HFFc6 (cell line): ENCODE results near the gene DFFB. TPM values are rescaled to one million over a fixed set of nuclear protein-coding genes. Genes with fewer than 3 reads are reported as not detected.

Source experiments
- DNase-seq: peaks from one replicate; pipeline ENCODE4 v3.0.0-alpha.2; 2018
- H3K27ac Mint-ChIP-seq: 2 replicates; pipeline ENCODE4 v1.8.0; 2020; ENCODE audit warnings: mild to moderate bottlenecking, mixed read lengths
- H3K27me3 Mint-ChIP-seq: 2 replicates; pipeline ENCODE4 v1.8.0; 2021; ENCODE audit warnings: mild to moderate bottlenecking, moderate library complexity, mixed read lengths; ENCODE audit not compliant: insufficient read depth
- H3K36me3 Mint-ChIP-seq: 2 replicates; pipeline ENCODE4 v1.8.0; 2021; ENCODE audit warnings: low read depth, mixed read lengths
- H3K4me1 Mint-ChIP-seq: 2 replicates; pipeline ENCODE4 v1.8.0; 2020; ENCODE audit warnings: low read depth, mixed read lengths
- H3K4me3 Mint-ChIP-seq: 2 replicates; pipeline ENCODE4 v1.8.0; 2020; ENCODE audit warnings: mild to moderate bottlenecking, moderate library complexity, mixed read lengths
- H3K9me3 Mint-ChIP-seq: 2 replicates; pipeline ENCODE4 v1.8.0; 2020; ENCODE audit warnings: mild to moderate bottlenecking, mixed read lengths
- CTCF ChIP-seq: fragments of 200-600 bp; sonication (generic); IDR thresholded peaks from 2 replicates; pipeline ENCODE4 v1.5.0; 2021; ENCODE audit warnings: antibody characterized with exemption, mild to moderate bottlenecking
- total RNA-seq, 6 experiments: library from RNA; stranded (reverse); fragmentation: NEBNext Ultra II Directional; extraction: Animal tissue kit (Norgen Biotek cat#: 25700); gene quantifications; 2 replicates in 1 of 6; 3 replicates in 5 of 6; pipeline ENCODE4 v1.2.3, GENCODE V29; 2021

Gene DFFB
- total RNA-seq, 6 experiments from 2014 or later: 4.5 to 5.8 (median 5.2) TPM

GRCh38 chr1:3857791-3858129 lies 484 bp downstream of the DFFB start:
- Mint-ChIP-seq H3K27ac (no peak overlapping the region), H3K4me3 (peak overlapping the region; percentile 96), H3K36me3 (no peaks in the 10 kb centered on the region), H3K4me1 (peaks cover 33% of the 10 kb centered on the region), H3K9me3 (no peaks in the 10 kb centered on the region), H3K27me3 (peaks cover 1% of the 10 kb centered on the region; the same call in 1 of the 2 replicates)
- no peak for DNase-seq
- TF ChIP-seq CTCF: no peak

- peak; percentile 4 for DNase-seq
- peak overlapping the region; percentile 96 for H3K4me3 Mint-ChIP-seq
- no peaks in the 10 kb centered on the region for H3K9me3 Mint-ChIP-seq
- peaks cover 26% of the 10 kb centered on the region for H3K4me1 Mint-ChIP-seq
- H3K27me3 Mint-ChIP-seq: peaks cover 1% of the 10 kb centered on the region; the same call in 1 of the 2 replicates
- no peak overlapping the region for H3K27ac Mint-ChIP-seq
- no peaks in the 10 kb centered on the region for H3K36me3 Mint-ChIP-seq
- no peak; the same call in 1 of the 2 replicates for TF ChIP-seq CTCF
Measured at GRCh38 chr1:3858231-3858981, 1.1 kb downstream of the DFFB start.

- no peak overlapping the region for H3K27ac Mint-ChIP-seq
- H3K36me3 Mint-ChIP-seq: peaks cover 16% of the 10 kb centered on the region
- DNase-seq: no peak
- H3K27me3 Mint-ChIP-seq: no peaks in the 10 kb centered on the region
- no peak overlapping the region for H3K4me3 Mint-ChIP-seq
- peaks cover 3% of the 10 kb centered on the region for H3K4me1 Mint-ChIP-seq
- no peak for TF ChIP-seq CTCF
- H3K9me3 Mint-ChIP-seq: no peaks in the 10 kb centered on the region
Measured at GRCh38 chr1:3863231-3863935, 6.1 kb downstream of the DFFB start.

GRCh38 chr1:3864884-3865283 lies 7.6 kb downstream of the DFFB start:
- no peak for DNase-seq
- Mint-ChIP-seq H3K27me3 (no peaks in the 10 kb centered on the region), H3K9me3 (no peaks in the 10 kb centered on the region; the same call in 1 of the 2 replicates), H3K27ac (no peak overlapping the region), H3K4me1 (no peaks in the 10 kb centered on the region), H3K4me3 (no peak overlapping the region), H3K36me3 (peaks cover 23% of the 10 kb centered on the region)
- TF ChIP-seq CTCF: no peak

- Mint-ChIP-seq H3K27me3 (no peaks in the 10 kb centered on the region; the same call in 1 of the 2 replicates), H3K4me3 (no peak overlapping the region), H3K36me3 (peaks cover 28% of the 10 kb centered on the region), H3K4me1 (peaks cover 3% of the 10 kb centered on the region; the same call in 1 of the 2 replicates), H3K27ac (no peak overlapping the region), H3K9me3 (no peaks in the 10 kb centered on the region; the same call in 1 of the 2 replicates)
- DNase-seq: no peak
- no peak for TF ChIP-seq CTCF
Measured at GRCh38 chr1:3865606-3866160, 8.4 kb downstream of the DFFB start.
